Measurements from ENCODE around the gene DCT. TPM values are rescaled to one million over a fixed set of nuclear protein-coding genes. Genes with fewer than 3 reads are reported as not detected.

Gene DCT
- total RNA-seq, 1 donor = not detected

DNA sequence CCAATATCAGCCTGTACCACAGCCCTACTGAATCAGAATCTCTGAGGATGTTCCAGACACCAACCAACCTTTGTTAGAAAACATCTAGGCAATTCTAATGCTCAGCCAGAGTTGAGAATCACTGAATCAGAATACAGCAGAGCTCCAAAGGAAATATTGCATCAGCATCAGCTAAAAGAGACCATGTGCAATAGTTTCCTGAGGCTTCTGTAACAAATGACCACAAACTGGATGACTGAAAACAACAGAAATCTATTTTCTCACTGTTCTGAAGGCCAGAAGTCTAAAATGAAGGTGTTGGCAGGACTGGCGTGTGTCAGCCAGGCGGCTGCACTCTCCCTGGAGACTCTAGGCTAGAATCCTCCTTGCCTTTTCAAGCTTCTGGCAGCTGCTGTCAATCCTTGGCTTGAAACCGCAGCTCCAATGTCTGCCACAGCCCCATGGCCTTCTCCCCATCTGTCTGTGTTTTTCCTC is 1.2 kb upstream of the DCT start:
- Histone ChIP-seq H3K27me3 (ENCODE audit: insufficient read depth, low read length) (no peaks in the 10 kb centered on the region), H3K9me3 (ENCODE audit: low read depth, low read length) (no peaks in the 10 kb centered on the region), H3K4me3 (ENCODE audit: low read length) (no peak overlapping the region), H3K4me1 (ENCODE audit: insufficient read depth, low read length) (peaks cover 26% of the 10 kb centered on the region)

DNA sequence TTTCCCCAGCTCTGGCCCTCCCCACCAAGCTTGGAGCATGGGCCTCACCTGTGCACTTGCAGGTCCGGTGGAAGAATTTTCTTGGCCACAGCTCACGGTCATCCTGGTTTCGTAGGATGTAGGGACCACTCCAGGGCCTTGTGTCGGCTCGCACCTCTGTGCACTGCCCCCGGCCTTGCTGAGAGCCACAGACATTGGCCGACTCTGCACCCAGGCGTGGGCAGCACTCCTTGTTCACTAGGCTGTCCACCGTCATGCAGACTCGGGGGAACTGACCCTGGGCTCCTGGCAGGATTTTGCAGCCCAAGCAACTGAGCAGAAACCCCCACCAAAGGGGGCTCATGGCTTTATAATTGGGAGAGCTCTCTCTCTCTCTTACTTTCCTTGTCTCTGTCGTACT is 569 bp downstream of the DCT start:
- peaks cover 26% of the 10 kb centered on the region for H3K4me1 ChIP-seq (ENCODE audit: insufficient read depth, low read length)
- H3K4me3 ChIP-seq (ENCODE audit: low read length) = no peak overlapping the region
- no peaks in the 10 kb centered on the region for H3K27me3 ChIP-seq (ENCODE audit: insufficient read depth, low read length)
- H3K9me3 ChIP-seq (ENCODE audit: low read depth, low read length) = no peaks in the 10 kb centered on the region

- Histone ChIP-seq H3K27me3 (ENCODE audit: insufficient read depth, low read length) (no peaks in the 10 kb centered on the region), H3K4me3 (ENCODE audit: low read length) (no peak overlapping the region), H3K9me3 (ENCODE audit: low read depth, low read length) (no peaks in the 10 kb centered on the region), H3K4me1 (ENCODE audit: insufficient read depth, low read length) (no peaks in the 10 kb centered on the region)
Observed at GRCh38 chr13:94470126-94470525, 9.4 kb downstream of the DCT start.

DNA sequence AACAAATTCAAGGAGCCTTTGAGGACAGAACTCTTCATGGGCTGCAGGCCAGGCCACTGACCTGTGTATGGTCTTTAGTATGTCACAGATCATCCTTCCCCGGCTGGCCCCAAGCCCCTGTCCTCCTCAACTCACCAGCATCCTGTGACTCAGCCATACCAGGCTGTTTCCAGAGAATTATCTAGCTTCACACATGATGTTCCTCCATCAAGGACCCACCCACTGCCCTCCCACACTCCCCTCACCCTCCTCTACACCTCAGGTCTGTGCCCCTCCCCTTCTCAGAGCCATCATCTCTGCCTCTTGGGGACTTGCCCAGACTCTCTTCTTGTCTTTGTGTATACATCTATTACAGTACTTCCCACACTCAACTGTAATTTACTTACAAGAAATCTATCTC is 14.7 kb downstream of the DCT start:
- Histone ChIP-seq H3K27me3 (ENCODE audit: insufficient read depth, low read length) (no peaks in the 10 kb centered on the region), H3K4me1 (ENCODE audit: insufficient read depth, low read length) (no peaks in the 10 kb centered on the region), H3K9me3 (ENCODE audit: low read depth, low read length) (no peaks in the 10 kb centered on the region), H3K4me3 (ENCODE audit: low read length) (no peak overlapping the region)

GRCh38 chr13:94462670-94463069 is 16.8 kb downstream of the DCT start:
- Histone ChIP-seq H3K4me1 (ENCODE audit: insufficient read depth, low read length) (no peaks in the 10 kb centered on the region), H3K9me3 (ENCODE audit: low read depth, low read length) (no peaks in the 10 kb centered on the region), H3K4me3 (ENCODE audit: low read length) (no peak overlapping the region), H3K27me3 (ENCODE audit: insufficient read depth, low read length) (no peaks in the 10 kb centered on the region)

DNA sequence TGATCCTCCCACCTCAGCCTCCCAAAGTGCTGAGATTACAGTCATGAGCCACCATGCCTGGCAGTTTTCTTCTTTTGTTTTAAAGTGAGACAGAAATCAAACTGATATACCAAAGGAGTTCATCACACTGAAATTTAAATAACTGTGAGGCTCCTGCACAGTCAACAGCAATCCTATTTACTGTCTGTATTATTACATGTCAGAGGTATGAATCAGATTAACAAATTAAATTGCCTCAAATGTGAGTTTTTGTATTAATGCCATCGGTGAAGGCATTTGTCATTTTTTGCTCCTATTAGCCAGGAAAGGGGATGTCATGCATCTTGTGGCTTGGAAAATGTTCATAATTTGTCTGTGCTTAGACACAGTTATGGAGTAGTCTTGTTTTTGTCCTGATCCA is 20.4 kb downstream of the DCT start:
- Histone ChIP-seq H3K4me1 (ENCODE audit: insufficient read depth, low read length) (no peaks in the 10 kb centered on the region), H3K9me3 (ENCODE audit: low read depth, low read length) (no peaks in the 10 kb centered on the region), H3K27me3 (ENCODE audit: insufficient read depth, low read length) (no peaks in the 10 kb centered on the region), H3K4me3 (ENCODE audit: low read length) (no peak overlapping the region)

- H3K4me3 ChIP-seq (ENCODE audit: low read length) = no peak overlapping the region
- no peaks in the 10 kb centered on the region for H3K27me3 ChIP-seq (ENCODE audit: insufficient read depth, low read length)
- H3K9me3 ChIP-seq (ENCODE audit: low read depth, low read length) = no peaks in the 10 kb centered on the region
- H3K4me1 ChIP-seq (ENCODE audit: insufficient read depth, low read length) = no peaks in the 10 kb centered on the region
Observed at GRCh38 chr13:94455414-94455813, 24.1 kb downstream of the DCT start.

DNA sequence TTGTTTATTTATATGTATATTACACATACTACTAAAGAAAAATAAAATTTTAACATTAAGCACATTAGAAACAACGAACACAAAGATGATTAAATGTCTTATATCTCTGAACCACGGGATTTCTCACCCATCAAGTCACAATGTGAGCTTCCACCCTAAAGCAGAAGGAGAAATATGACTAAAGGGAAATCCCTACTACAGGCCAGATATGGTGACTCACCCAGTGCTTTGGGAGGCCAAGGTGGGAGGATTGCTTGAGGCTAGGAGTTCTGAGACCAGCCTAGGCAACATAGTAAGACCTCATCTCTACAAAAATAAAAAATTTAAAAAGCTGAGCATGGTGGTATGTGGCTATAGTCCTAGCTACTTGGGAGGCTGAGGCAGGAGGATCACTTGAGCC is 24.6 kb downstream of the DCT start:
- H3K4me3 ChIP-seq (ENCODE audit: low read length) = no peak overlapping the region
- H3K27me3 ChIP-seq (ENCODE audit: insufficient read depth, low read length) = no peaks in the 10 kb centered on the region
- no peaks in the 10 kb centered on the region for H3K4me1 ChIP-seq (ENCODE audit: insufficient read depth, low read length)
- H3K9me3 ChIP-seq (ENCODE audit: low read depth, low read length) = no peaks in the 10 kb centered on the region

GRCh38 chr13:94454334-94454733 is 25.1 kb downstream of the DCT start:
- Histone ChIP-seq H3K27me3 (ENCODE audit: insufficient read depth, low read length) (no peaks in the 10 kb centered on the region), H3K9me3 (ENCODE audit: low read depth, low read length) (no peaks in the 10 kb centered on the region), H3K4me3 (ENCODE audit: low read length) (no peak overlapping the region), H3K4me1 (ENCODE audit: insufficient read depth, low read length) (no peaks in the 10 kb centered on the region)

GRCh38 chr13:94444826-94445225 is 34.7 kb downstream of the DCT start:
- Histone ChIP-seq H3K4me3 (ENCODE audit: low read length) (no peak overlapping the region), H3K9me3 (ENCODE audit: low read depth, low read length) (no peaks in the 10 kb centered on the region), H3K27me3 (ENCODE audit: insufficient read depth, low read length) (no peaks in the 10 kb centered on the region), H3K4me1 (ENCODE audit: insufficient read depth, low read length) (no peaks in the 10 kb centered on the region)

DNA sequence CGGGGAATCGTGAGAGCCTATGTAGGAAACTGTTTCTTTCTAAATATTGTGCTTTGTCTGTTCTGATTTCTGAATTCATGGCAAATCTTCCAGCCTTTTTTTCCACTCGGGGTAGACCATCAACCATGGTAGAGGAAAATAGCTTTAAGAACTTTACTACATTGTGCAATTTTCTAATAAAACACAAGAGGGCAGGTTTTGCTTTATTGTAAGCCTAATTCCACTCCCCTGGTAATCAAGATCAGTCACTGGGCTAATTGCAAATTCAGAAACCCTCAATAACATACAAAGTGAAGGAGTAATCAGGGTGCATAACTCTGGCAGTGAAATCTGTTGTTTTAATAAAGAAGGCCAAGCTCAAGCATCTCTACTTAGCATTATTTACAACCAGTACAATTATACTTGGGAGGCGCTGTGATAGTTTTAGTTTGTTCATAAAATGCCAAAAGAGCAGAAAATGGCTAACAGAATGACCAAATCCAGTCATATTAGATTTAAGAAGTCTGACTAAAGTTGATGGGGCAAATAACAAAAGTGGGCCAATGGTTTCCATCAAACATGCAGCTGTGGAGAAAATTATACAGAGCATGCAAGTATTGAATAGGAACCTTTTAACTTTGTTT is 43.8 kb downstream of the DCT start:
- no peaks in the 10 kb centered on the region for H3K27me3 ChIP-seq (ENCODE audit: insufficient read depth, low read length)
- H3K4me1 ChIP-seq (ENCODE audit: insufficient read depth, low read length) = no peaks in the 10 kb centered on the region
- no peak overlapping the region for H3K4me3 ChIP-seq (ENCODE audit: low read length)
- no peaks in the 10 kb centered on the region for H3K9me3 ChIP-seq (ENCODE audit: low read depth, low read length)

DNA sequence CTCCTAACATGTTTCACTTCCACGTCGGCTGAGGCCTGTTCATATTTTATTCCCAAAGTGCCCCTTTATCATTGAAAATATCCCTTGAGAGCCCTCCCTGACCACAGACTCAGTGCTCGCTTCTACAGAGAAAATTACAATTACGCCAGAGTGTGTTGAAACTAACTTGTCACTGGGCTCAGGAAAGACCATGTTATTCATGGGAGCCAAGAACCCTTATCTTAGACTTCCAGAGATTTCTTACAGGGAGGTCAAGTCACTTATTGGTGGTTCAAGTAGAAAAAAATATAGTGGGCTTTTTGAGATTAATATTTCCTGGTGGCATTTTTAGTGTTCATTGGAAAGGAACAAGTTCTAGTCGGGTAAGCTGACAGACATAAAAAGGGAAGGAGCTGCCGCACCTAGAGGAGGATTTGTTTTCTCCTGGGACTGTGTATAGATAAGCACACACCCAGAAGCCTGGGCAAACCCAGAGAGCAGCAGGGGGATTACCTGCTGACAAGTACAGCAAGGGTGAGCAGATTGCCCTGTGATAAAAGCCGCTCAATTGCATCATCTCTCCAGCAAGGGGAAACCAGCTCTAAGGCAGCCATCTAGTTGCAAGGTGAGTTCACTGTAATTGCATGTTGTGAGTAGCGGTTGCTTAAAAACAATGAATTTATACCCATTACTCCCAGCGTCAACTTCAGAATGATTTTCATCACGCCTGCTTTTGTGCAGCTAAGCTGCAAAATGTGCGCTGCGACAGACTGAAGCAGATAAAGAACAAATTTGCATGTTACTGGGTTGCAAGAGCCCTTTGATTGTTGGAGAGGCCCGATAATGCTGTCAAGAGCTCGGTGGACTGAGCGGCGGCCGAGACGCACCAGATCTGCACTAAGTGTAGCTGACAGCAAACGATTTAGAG is 46.2 kb downstream of the DCT start:
- H3K4me1 ChIP-seq (ENCODE audit: insufficient read depth, low read length) = no peaks in the 10 kb centered on the region
- H3K4me3 ChIP-seq (ENCODE audit: low read length) = no peak overlapping the region
- no peaks in the 10 kb centered on the region for H3K27me3 ChIP-seq (ENCODE audit: insufficient read depth, low read length)
- no peaks in the 10 kb centered on the region for H3K9me3 ChIP-seq (ENCODE audit: low read depth, low read length)

DNA sequence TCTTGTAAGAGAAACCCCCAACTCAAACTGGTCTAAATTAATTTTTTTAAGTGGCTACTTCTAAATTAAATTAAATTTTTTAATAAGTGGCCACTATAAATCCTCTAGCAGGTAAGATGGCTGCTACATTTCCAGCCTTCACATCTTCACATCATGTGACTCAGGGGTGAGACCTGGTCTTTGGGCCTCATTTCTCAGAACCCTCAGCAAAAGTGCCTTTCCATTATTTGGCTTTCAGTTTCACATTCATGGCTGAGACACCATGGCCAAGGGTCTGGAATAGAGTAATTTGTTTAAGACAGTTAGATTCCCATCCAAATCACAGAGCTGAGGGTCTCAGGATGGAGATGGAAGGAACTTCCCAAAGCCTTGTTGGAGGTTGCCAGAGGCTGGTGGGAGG is 47.5 kb downstream of the DCT start:
- H3K4me1 ChIP-seq (ENCODE audit: insufficient read depth, low read length) = no peaks in the 10 kb centered on the region

DNA sequence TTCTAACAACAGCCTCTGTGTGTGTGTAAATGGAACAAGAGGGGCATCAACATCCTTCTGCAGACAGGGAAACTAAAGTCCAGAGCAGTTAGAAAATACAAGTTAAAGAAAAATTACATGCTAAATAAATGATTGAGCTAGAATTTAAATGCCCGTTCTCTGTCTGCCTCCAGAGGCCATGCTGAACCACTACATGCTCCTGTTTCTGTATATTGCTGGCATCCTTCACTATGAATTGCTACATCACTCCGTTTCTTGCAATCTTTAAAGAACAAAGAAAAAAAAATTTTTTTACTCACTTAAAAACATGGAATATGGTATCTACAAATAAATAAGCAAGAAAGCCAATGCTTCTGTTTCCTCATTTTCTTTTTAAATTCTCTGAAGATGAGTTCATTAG is 47.9 kb downstream of the DCT start:
- no peaks in the 10 kb centered on the region for H3K27me3 ChIP-seq (ENCODE audit: insufficient read depth, low read length)
- no peaks in the 10 kb centered on the region for H3K4me1 ChIP-seq (ENCODE audit: insufficient read depth, low read length)
- no peaks in the 10 kb centered on the region for H3K9me3 ChIP-seq (ENCODE audit: low read depth, low read length)
- no peak overlapping the region for H3K4me3 ChIP-seq (ENCODE audit: low read length)

More for the DNA sequence above, 47.5 kb downstream of the DCT start:
- Histone ChIP-seq H3K9me3 (ENCODE audit: low read depth, low read length) (no peaks in the 10 kb centered on the region), H3K27me3 (ENCODE audit: insufficient read depth, low read length) (no peaks in the 10 kb centered on the region), H3K4me3 (ENCODE audit: low read length) (no peak overlapping the region)

DNA sequence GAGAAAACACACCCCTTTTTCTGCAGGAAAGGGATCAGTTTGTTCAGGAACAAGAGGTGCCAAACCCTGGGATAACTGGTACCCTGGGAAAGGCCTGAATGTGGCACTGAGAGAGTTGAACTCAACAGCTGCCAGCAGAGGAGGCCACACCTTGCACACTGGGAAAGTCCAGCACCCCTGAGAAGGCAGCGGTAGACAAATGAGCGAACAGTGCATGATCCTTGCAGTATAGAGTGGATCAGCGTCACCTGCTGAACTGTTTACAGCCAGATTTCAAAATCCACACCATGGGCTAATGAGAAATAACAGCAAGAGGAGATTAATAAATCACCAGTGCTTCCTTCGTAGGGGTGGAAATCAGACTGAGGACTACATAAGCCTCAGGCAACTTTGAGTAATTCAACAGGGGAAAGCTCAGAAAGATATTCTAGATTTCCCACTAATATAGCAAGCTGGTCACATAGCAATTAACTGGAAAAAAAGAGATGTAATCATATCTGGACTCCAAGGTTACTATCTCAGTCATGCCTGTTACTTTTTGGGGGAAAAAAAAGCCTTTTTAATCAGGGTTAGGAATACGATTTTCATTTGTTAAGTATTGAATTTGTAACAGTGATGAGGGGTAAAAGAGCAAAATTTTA is 52.0 kb downstream of the DCT start:
- Histone ChIP-seq H3K9me3 (ENCODE audit: low read depth, low read length) (no peaks in the 10 kb centered on the region), H3K27me3 (ENCODE audit: insufficient read depth, low read length) (peaks cover 3% of the 10 kb centered on the region), H3K4me3 (ENCODE audit: low read length) (no peak overlapping the region), H3K4me1 (ENCODE audit: insufficient read depth, low read length) (no peaks in the 10 kb centered on the region)

Data from mononuclear cell (primary cell).